Activated CD4-positive, alpha-beta T cell treated with anti-CD3 and anti-CD28 coated beads, Interleukin-2, amount 50 U/mL, for 24 hours (primary cell): ENCODE results near the gene TSTD1.

Source experiments
- DNase-seq, 2 donors: peaks; one replicate each; pipeline ENCODE4 v3.0.0-alpha.2; 2020; ENCODE audit warnings: low read depth in 1 of 2, low spot score in 1 of 2

Gene TSTD1, protein sequence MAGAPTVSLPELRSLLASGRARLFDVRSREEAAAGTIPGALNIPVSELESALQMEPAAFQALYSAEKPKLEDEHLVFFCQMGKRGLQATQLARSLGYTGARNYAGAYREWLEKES

DNA sequence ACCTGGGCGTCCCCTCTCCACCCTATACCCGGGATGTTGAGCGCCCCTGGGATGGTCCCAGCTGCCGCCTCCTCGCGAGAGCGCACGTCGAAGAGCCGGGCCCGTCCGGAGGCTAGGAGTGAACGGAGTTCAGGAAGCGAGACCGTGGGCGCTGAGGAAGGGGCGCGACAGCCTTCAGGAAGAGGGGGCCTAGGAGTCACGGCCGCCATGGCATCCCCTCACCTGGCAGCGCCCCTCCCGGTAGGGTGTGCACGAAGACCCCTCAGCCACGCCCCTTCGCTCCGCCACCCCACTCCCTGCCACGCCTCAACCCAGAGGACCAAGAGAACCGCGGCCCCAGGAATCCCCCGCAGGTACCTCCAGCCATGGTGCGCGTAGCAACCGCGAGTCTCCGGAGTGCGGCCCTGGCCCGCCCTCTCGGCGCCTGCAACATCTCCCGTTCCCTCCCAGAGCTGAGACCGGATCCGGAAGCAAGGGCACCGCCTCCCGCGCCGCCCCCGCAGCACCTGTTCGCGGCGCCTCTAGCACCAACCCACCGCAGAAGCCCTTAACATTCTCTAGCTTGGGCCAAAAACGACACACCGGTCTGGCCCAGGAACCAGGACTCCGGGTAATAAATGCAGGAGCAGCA is at the start of gene TSTD1:
TSTD1 (minus strand) TSS at position 442 of the 631 bp plus-strand sequence; CDS start at position 367, 75 bp downstream.
- peak; percentile 67 to 75 for DNase-seq

DNA sequence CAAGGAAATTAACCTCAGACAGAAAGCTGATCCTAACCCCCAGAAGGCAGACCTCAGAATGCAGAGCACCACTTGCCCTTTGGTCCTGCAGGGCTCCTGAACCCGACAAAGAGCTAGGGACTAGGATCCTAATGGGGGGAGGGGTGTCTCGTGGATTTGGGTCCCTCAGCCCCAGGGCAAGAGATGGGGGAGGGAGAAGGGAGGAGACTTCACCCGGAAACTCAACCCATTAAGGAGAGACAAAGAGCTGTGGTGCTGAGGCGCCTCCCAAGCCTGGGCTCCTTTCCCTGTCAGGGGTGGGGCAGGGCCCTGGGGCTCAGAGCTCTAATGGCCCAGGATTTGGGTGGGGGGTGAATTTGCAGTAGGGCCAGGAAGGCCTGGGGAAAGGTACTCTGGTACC is 47.7 kb upstream of the TSTD1 start:
- DNase-seq = no peak

DNA sequence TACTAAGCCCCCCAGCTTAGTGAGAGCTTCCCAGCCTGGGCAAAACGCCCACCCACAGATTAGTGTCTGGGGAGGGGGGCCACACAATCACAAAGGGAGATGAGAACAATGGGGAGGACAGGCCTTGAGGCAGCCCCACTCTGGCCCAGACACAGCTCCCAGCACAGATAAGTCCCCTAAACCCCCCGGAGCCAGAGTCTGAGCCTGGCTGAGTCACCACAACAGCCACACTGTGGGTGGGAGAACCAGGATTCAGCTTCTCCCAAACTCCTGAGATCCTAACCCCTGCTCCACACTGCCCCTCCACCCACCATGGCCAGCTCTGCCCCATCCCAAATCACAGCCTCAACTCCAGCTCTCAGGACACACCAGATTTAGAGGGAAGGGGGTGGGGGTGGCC is 46.4 kb upstream of the TSTD1 start:
- DNase-seq = no peak

DNA sequence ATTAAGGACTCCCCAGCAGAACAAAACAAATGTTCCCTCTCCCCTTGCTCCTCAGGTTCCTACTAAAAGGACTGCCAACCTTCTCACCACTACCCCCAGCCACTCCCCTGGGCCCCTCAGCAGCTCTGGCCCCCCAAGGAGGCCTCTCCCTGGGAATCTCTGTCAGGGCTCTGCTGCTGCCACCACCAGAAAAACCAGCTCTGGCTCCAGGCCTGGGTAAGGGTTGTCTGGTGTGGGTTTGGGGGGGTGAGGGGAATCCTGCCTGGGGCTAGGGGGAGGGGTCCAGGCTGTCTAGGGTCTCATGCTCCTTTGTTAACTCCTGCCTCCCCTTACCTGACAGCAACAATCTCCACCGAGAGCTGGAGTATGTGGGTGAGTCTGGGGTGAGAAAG is 45.8 kb upstream of the TSTD1 start:
- no peak for DNase-seq

DNA sequence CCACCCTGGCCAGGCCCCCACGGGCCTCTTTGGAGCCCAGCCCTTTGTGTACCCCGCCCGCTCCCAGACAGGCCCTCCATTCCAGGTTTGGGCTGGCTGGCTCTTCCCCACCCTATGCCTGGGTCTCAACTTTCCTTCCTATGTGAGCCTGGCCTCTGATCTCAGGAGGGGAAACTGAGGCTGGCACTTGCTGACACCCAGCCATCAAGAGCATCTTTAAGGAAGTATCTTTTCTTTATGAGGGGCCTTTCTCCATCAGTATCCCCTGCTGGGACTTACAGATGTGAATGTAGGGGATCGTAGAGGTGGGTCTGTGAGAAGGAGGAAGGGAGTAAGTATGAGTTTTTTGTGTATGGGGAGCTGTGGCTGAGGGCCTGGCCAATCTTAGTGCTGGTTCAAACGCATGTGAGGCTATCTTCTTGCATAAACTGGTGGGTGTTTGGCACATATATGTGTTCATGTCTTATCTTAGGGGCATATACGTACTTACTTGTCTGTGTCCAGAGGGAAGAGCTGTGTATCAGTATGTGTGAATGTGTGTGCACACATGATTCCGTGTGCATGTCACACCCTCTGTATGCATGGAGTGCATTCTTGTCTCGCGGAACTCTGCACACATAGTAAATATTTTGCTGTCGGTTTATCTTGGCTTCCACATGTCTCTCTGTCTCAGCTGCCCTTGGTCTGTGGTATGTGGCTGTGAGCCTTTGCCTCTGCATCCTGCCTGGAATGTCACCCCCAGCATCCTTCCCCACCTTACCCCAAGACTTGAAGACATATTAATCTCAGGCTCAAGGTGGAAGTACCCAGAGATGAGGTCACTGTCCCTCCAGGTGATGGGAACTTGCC is 45.2 kb upstream of the TSTD1 start:
- no peak for DNase-seq

DNA sequence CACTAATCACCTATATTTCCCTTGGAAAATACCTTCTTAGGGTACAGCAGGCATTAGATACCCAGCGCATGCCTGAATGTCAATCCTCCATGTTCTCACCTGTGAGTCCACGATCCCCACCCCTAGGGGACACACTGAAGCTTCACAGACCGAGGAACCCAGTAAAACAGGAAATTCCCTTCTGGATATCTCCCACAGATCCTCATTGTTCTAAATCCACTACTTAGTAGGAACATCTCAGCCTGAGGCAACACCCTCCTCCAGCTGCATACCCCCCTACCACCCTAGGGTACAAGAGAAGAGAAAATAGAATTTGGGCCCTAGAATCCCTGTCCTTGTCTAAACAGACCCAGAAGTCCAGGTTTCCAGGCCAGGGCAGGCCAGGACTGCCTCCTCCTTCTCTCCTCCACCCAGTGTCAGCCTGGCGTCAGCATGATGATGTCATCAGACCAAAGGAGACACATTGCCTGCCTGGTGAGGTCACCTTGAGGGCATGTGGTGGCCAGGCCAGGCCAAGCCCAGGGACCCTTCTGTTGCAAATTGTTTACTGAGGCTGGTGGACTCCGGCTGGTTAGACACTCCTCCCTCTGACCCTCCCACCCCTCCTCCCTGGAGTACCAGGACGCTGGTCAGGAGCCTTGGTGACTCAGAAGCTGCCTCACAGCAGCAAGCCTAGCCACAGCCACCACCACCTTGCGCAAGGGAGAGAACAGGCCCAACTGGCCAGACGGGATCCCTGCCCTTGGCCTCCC is 44.4 kb upstream of the TSTD1 start:
- DNase-seq = no peak

DNA sequence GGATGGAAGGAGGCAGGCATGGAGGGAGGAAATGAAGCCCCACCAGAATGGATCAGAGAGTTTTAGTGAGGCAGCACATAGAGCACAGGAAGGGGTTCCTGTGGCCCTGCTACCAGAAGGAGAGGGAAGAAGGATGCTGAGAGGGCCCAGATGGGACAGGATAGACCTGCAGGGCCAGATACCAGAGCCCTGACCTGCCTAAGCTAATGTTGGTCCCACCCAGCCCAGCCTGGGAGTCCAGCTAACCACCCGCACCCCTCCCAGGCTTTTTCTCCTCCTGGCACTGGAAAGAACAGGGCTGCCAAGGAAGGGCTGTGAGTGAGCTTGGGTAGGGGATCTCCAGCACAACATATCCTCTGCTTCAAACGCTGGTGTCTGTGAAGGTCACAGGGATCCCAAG is 43.7 kb upstream of the TSTD1 start:
- DNase-seq = no peak

DNA sequence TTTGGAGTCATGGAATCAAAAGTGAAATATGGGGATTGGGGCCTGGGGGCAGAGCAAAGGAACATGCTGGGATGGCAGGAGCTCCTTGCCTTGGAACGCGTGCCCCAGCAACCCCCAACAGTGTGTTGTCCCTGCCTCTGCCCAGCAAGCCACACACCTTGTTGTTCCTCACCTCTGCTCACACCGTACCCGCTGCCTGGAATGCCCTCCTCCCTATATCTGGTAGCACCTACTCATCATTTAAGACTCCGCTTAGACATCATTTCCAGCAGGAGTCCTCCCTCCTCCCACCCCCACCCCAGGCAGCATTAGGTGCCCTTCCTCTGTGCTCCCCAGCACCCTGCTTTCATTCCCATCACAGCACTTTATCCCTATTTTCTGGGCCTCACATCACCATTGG is 42.8 kb upstream of the TSTD1 start:
- no peak for DNase-seq

DNA sequence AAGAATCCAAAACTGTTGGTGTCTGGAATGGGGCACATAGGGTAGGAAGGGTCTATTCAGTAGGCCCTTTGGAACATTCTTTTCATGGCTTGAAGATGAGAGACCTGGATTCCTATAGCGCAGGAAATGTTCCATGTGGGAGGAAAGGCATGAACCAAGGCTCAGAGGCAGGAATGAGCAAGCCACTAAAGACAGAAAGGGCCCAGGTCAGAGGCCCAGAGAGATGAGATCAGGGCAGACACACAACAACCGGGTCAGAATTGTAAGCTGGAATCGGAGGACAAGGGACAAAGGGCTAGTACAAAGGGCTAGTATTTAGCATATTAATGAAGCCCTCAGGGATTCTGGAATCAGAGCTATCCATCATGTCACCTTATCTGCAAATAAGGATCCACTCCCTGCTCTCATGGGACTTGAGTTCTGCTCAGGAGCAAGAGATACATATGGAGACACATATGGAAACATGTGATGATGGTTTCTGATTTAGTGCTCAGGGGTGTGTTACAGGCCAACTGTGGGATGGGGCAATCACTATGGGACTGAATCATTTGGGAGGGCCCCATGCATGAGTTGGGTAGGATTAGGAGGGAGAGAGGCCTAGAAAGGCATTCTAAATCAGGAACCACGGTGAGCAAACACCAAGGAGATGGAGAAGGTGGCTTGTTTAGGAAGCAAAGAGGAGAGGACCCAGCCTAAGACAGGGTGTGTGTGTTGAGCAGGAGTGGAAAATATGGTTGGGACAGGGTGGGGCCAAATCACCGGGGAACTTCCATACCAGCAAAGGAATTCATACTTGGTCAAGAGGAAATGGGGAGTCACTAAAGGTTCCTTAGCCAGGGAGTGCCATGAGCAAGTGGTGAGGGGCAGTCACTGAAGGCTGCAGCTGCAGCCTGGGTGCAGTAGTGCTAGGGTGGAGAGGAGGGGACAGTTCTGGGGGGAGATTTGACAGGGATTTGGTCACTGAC is 42.0 kb upstream of the TSTD1 start:
- no peak for DNase-seq

DNA sequence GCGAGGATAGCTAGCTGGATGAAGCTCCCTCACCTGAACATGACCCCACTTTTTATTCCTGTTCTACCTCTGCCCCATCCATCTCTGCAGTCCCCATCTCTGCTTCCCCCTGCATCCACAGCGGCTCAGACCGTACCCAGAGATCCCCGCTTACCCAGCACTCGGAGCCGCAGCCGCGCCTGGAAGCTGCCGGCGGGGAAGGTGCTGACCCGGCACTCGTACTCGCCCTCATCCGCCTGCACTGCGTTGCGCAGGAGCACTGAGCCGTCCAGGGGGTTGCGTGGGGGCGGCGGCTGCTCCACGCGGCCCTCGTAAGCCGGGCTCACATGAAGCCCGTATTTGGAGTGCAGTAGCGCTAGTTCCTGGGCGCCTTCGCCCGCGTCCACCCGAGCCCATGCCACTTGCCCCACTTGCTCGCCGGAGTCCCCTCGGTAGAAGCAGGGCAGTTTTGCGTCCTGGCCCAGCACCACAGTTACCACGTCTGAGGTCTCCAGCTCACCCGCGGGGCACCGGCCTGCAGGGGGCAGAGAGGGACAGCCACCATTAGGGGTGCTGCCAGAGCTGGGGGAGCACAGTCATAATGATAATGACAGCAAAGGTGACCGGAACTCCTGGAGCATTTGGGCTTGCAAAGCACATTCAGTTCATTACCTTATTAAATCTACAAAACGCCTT is 40.8 kb upstream of the TSTD1 start:
- no peak for DNase-seq

DNA sequence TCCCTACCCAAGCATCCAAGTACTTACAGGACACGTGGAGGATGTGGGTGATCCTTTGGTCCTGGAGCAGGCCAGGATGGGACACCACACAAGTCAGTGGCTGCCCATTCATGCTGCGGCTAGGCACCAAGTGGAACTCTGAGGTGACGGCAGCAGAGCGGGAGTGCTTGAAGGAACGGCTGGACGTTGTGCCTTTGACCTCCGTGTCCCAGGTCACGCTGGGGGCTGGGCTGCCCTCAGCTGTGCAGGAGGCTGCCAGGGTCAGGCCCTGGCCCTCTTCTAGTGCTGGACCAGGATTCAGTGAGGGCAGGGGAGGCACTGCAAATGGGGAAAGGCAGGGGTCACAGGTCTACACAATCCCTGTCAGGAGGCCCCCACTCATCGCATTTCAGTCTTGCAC is 38.7 kb upstream of the TSTD1 start:
- DNase-seq = no peak

DNA sequence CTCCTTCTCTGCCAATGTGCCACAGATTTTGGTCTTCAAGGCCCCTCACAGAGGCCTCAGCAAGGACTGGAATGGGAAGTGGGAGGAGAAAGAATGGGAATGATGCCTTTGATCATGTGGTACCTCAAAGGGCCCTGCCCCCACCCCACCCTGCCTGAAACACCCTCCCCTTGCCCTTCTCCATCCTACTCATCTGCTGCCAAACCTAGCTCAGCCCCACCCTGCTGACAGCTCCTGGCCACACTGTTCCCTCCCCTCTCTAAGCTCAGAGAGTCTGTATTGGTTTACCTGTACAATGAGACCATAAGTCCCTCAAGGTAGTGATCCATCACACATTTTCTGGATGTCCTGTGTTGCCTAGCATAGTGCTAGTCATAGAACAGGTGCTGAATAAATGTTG is 37.6 kb upstream of the TSTD1 start:
- DNase-seq = no peak

DNA sequence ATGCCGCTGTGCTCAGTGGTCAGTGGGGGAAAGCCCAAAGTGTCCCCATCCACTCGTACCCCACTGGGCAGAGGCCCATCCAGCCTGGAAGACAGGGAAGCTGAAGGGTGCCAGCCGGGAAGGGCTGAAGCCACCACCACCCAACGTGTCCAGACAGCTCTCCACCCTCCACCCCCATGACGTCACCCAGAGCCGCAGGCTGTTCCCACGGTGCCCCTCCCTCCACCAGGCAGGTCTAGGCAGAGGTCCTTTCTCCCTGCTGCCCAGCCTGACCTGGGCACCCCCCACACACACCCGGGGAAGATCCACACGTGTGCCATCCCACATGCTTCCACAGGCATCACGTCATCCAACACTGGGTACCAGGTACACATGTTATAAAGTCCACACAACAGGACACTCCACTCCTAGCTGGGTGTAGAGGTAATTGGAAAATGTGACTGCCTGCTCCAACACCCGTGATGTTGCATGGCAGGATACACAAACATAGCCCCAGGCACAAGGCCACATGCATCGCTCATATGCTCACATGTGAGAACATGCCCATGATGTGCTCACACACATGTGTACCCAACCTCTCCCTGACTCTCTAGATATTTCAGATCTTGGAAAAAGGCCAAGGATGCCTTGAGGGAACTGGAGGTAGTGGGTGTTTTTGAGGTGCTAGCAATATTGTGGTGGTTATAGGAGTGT is 36.1 kb upstream of the TSTD1 start:
- no peak for DNase-seq

DNA sequence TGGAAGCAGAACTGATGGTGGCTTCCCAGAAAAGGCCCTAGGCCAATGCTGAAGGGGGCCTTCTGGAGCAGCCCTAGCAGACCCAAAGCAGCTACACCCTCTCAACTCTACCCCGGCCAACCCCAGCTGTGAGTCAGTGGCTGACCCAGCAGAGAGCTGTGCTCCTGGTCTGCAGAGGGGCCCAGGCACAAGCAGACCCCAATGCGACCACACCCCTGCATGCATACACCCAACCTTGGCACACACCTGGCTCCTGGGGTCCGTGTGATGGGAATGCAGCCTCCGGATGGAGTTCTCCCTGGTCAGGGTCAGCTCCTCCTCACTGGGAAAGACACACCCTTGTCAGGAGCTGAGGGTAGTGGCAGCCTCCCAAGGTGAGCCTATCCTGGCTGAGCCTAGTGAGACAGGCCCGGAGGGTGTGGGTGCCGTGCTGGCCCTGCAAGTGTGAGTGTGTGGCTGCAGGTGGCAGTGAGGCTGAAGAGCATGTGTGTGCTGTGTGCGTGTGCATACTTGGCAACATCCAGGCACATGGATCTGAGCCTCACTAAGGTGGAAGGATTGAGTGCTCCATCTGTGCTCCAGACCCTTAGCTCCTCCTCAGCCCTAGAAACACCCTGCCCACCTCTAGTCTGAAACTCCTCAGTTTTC is 34.8 kb upstream of the TSTD1 start:
- no peak for DNase-seq

DNA sequence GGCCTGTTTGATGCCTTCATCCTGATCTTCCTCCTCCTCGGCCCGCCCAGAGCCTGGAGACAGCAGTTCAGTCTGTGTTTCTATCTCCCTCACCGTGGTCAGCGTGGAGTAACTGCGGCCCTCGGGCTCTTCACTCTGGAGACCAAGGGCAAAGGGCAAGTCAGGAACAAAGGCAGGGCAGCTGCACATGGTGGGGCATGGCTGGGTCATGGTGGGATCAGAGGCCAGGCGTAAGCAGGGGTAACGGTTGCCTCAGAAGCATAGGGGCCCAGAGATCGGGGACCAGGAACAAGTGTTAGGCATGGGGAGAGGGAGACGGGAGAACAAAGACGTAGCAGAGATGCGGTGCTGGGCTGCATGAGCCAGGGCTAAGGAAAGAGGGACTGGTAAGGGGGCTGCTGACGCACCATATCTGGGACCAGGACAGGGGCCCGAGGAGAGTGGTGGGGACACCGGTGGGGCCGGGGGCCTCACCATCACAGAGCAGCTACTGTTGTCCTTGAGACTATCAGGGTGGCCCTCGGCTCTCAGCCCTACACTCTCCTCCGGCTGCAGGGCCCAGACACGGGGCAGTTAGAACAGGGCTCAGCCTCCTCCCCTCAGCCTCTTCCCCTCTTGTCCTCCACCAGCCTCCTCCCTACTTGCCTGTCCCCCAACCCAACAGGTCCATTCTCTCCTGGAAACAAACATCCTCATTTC is 34.1 kb upstream of the TSTD1 start:
- DNase-seq = no peak

DNA sequence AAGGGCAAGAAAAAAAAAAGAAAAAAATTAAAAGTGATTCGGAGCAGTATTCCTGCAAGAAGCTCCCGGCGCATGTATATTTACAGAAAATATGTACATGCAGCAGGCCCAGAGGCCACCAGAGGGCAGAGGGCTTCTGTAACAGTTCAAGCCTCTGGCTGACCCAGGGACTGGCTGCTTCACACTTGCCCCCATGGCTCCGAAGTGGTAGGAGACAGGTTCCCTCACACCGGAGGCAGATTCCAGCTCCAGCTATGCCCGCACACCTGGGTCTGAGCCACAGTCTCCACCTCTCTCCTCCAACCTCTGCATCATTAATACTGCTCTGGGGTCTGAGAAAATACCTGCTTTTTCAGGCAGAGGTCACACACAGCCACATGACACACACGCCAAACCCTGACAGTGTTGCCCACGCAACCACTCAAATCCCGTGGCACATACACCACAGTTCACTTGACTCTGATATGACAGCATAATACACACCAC is 33.2 kb upstream of the TSTD1 start:
- DNase-seq = no peak

DNA sequence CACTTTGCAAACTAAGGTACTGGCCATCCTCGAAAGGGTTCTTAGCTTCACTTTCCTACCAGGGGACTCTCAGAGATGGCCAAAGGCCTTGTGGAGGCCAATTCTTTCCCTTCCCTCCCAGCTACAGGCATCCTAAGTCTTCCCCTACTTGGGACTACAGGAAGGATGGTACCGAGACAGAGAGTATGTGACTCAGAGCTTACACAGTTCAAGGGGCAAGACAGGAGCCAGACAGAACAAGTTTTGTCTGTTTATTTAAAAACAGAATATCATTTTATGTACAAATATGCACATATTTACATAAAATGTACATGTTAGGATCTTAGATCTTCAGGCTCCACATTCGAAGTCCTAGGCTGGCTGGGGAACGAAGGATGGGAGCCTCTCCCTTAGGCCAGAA is 32.0 kb upstream of the TSTD1 start:
- no peak for DNase-seq

DNA sequence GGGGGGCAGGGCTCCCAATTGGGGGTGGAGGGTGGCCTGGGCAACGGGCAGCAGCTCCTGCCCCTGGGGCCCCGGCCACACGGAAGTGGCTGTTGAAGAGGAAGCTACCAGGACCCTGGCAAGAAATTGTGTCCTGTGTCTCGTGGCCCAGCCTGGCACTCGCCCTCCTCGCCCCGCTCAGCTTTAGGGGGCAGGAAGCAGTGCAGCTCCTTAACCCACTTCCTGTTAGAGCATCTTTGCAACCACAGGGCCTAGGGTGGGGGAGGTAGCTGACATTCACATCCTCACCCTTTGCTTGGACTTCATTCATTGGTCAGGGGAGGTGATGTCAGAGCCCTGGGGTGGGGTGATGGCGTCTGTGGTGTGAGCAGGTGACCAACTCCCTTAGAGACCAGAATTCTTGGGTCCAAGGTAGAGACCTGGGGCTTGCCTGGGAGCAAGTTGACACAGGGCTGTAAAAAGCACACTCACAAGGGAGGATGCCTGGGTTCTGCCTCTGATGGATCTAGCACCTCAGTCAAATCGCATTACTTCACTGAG is 31.0 kb upstream of the TSTD1 start, which contains the start of gene ARHGAP30:
ARHGAP30 (minus strand) TSS at position 161 of the 540 bp plus-strand sequence. CDS start 267 bp downstream, outside the sequence.
- DNase-seq = peak; percentile 42 to 77
